Measurements from ENCODE around the gene SORCS3. TPM values are rescaled to one million over a fixed set of nuclear protein-coding genes. Genes with fewer than 3 reads are reported as not detected.

Gene SORCS3
- total RNA-seq, 2 experiments from 2014 or later = not detected

DNA sequence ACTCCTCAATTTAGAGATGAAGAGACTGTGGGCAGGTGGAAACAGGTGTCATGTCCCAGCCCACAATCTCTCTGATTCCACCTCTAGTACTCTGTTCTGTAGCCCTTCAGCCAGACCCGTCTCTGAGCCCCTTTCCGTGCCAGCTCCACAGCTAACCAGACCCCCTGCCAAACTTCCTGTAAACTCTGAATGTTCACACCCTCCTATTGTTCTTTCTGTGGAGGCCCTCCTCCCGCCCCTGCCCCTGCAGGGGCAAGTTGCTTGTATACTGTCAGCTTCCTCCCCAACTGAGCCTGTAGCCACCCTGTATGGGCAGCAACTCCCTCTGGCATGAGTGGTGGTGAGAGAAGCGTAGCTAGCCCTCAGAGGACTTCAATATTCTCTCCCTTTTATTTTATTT is 520.7 kb downstream of the SORCS3 start:
- Mint-ChIP-seq H3K4me3 (no peak overlapping the region), H3K36me3 (ENCODE audit: low read depth) (no peaks in the 10 kb centered on the region), H3K9me3 (ENCODE audit: insufficient read depth) (no peaks in the 10 kb centered on the region), H3K27ac (no peak overlapping the region), H3K27me3 (ENCODE audit: low read depth) (no peaks in the 10 kb centered on the region), H3K4me1 (ENCODE audit: low read depth) (no peaks in the 10 kb centered on the region)
- ChIA-PET POLR2A (no interaction called here), CTCF (no interaction called here)
- DNase-seq (no peak), ATAC-seq (no peak)

- Mint-ChIP-seq H3K9me3 (ENCODE audit: insufficient read depth) (no peaks in the 10 kb centered on the region), H3K27me3 (ENCODE audit: low read depth) (no peaks in the 10 kb centered on the region), H3K27ac (no peak overlapping the region), H3K36me3 (ENCODE audit: low read depth) (no peaks in the 10 kb centered on the region), H3K4me3 (no peak overlapping the region), H3K4me1 (ENCODE audit: low read depth) (no peaks in the 10 kb centered on the region)
- ChIA-PET POLR2A (no interaction called here), CTCF (no interaction called here)
- DNase-seq (no peak), ATAC-seq (no peak)
Measured at GRCh38 chr10:105170521-105170920, 529.4 kb downstream of the SORCS3 start.

DNA sequence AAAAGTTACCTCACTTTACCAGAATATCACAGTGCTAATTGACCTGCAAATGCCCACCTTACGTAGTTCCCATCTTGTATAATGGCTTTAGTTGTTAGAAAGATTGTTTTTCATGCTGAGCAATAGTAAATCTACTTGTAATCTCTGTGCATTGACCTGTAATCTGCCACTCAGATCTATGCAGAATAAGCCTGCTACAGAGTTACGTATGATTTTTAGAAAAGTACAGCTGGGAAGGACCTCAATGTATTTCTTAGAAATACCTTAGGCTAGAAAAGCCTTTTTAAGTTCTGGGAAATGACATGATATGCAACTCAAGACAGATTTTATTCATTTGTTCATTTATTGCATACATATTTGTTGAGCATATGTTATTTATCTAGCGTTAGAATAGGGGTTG is 530.9 kb downstream of the SORCS3 start:
- Mint-ChIP-seq H3K4me3 (no peak overlapping the region), H3K9me3 (ENCODE audit: insufficient read depth) (no peaks in the 10 kb centered on the region), H3K27me3 (ENCODE audit: low read depth) (no peaks in the 10 kb centered on the region), H3K36me3 (ENCODE audit: low read depth) (no peaks in the 10 kb centered on the region), H3K27ac (no peak overlapping the region), H3K4me1 (ENCODE audit: low read depth) (no peaks in the 10 kb centered on the region)
- ChIA-PET POLR2A (no interaction called here), CTCF (no interaction called here)
- ATAC-seq = no peak
- no peak for DNase-seq

- H3K4me3 Mint-ChIP-seq = no peak overlapping the region
- DNase-seq (no peak), ATAC-seq (no peak)
- POLR2A ChIA-PET = no interaction called here
- H3K4me1 Mint-ChIP-seq (ENCODE audit: low read depth) = no peaks in the 10 kb centered on the region
- no peaks in the 10 kb centered on the region for H3K36me3 Mint-ChIP-seq (ENCODE audit: low read depth)
- CTCF ChIA-PET = no interaction called here
- H3K9me3 Mint-ChIP-seq (ENCODE audit: insufficient read depth) = no peaks in the 10 kb centered on the region
- H3K27me3 Mint-ChIP-seq (ENCODE audit: low read depth) = no peaks in the 10 kb centered on the region
- no peak overlapping the region for H3K27ac Mint-ChIP-seq
Measured at GRCh38 chr10:105181626-105182025, 540.5 kb downstream of the SORCS3 start.

GRCh38 chr10:105183536-105183935 is 542.4 kb downstream of the SORCS3 start:
- POLR2A ChIA-PET = no interaction called here
- Mint-ChIP-seq H3K36me3 (ENCODE audit: low read depth) (no peaks in the 10 kb centered on the region), H3K27me3 (ENCODE audit: low read depth) (no peaks in the 10 kb centered on the region), H3K9me3 (ENCODE audit: insufficient read depth) (no peaks in the 10 kb centered on the region), H3K4me1 (ENCODE audit: low read depth) (no peaks in the 10 kb centered on the region), H3K27ac (no peak overlapping the region), H3K4me3 (no peak overlapping the region)
- ATAC-seq = no peak
- CTCF ChIA-PET = interaction anchor here (1.0 kb wide), 1 partner anchor 10 kb away, joined by 3 read pairs; no protein-coding TSS in a partner anchor
- no peak for DNase-seq

DNA sequence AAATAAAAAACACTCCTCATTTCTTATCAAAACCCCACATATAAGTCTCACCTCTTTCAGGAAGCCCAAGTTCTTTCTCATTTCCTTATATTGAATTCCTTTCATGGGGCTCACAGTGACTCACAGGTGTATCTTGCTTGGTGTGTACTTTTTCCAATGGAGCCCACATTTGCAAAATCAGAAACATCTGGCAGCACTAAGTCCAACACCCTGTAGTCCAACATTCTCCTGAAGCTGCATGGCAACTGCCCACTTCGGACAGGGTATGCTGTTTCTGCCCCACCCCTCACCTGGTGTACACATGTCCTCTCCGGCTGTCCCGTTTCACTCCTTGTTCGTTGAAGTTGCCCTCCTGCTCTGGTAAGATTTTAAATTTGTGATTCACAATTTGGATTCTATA is 544.1 kb downstream of the SORCS3 start:
- ChIA-PET CTCF (no interaction called here), POLR2A (no interaction called here)
- no peaks in the 10 kb centered on the region for H3K27me3 Mint-ChIP-seq (ENCODE audit: low read depth)
- H3K9me3 Mint-ChIP-seq (ENCODE audit: insufficient read depth) = no peaks in the 10 kb centered on the region
- ATAC-seq (no peak), DNase-seq (no peak)
- H3K4me3 Mint-ChIP-seq = no peak overlapping the region
- no peaks in the 10 kb centered on the region for H3K36me3 Mint-ChIP-seq (ENCODE audit: low read depth)
- no peak overlapping the region for H3K27ac Mint-ChIP-seq
- H3K4me1 Mint-ChIP-seq (ENCODE audit: low read depth) = no peaks in the 10 kb centered on the region

DNA sequence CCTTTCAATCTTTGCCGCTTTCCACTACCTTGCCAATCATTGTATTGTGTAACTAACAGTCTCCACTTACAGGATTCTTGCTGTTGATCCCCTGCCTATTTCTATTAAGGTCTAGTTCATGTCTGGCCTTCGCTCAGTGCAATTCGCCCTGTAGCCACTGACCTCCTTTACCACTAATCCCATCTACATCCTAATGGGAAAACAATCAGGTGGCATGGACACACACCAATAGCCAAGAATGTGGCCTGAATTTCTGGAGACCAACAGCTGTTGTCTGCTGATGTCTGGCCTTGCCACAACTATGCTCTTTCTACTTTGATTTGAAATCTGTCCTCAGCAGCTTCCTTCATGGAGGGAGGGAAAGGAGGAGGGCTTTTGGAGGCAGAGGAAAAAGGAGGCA is 546.2 kb downstream of the SORCS3 start:
- ChIA-PET POLR2A (no interaction called here), CTCF (no interaction called here)
- Mint-ChIP-seq H3K27ac (no peak overlapping the region), H3K9me3 (ENCODE audit: insufficient read depth) (no peaks in the 10 kb centered on the region), H3K4me1 (ENCODE audit: low read depth) (no peaks in the 10 kb centered on the region), H3K4me3 (no peak overlapping the region), H3K36me3 (ENCODE audit: low read depth) (no peaks in the 10 kb centered on the region), H3K27me3 (ENCODE audit: low read depth) (no peaks in the 10 kb centered on the region)
- DNase-seq (no peak), ATAC-seq (no peak)

DNA sequence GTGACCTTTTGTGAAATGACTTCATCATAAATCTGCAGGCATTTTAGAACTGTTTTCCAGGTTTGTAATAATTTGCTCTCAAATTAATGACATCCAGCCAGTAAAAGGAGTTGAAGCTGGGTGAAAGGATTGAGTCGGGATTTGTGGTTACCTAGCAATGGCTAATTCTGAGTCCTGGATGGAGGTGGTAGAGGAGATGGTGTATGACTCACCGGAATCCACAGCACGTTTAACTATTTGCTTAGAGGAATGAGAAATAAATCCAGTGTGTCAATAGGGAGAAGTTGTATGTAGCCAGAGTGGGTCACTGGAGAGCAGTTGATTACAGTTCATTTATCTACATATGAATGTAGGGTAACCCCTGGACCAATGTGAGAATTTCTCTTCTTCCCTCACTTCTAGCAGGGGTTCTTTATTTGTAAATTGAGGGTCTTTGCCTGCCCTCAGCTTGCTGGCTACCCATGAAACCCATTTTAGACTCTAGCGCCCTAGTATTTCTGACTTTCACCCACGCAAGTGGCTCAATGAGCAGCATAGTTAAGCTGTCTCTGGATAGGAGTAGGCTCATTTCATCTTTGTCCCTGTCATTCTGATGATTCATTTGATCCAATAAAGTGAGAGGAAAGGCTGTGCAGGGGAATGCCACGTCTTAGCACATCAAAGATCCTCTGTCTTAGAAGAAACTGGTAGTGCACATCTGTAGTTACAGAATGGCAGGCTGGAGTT is 547.8 kb downstream of the SORCS3 start:
- H3K36me3 Mint-ChIP-seq (ENCODE audit: low read depth) = no peaks in the 10 kb centered on the region
- H3K27me3 Mint-ChIP-seq (ENCODE audit: low read depth) = no peaks in the 10 kb centered on the region
- ATAC-seq (no peak), DNase-seq (no peak)
- ChIA-PET CTCF (no interaction called here), POLR2A (no interaction called here)
- H3K4me3 Mint-ChIP-seq = no peak overlapping the region
- H3K4me1 Mint-ChIP-seq (ENCODE audit: low read depth) = no peaks in the 10 kb centered on the region
- H3K27ac Mint-ChIP-seq = no peak overlapping the region
- H3K9me3 Mint-ChIP-seq (ENCODE audit: insufficient read depth) = no peaks in the 10 kb centered on the region

DNA sequence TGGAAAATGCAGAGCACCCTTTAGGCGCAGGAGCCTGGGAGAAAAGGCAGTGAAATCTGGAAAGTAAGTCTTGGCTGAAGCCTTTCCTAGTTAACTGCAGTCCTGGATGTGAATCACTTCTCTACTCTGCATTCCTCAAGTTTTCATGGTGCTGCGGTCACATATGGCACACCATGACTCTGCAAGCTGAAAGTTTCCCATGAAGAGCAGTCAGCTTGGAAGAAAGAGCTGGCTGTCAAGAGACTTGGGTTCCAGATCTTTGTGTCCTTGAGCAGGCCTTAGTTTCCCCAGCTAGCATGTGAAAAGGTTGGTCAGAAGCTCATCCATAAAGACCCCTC is 548.3 kb downstream of the SORCS3 start:
- ChIA-PET CTCF (no interaction called here), POLR2A (no interaction called here)
- Mint-ChIP-seq H3K4me1 (ENCODE audit: low read depth) (no peaks in the 10 kb centered on the region), H3K4me3 (no peak overlapping the region), H3K27ac (no peak overlapping the region), H3K9me3 (ENCODE audit: insufficient read depth) (no peaks in the 10 kb centered on the region), H3K36me3 (ENCODE audit: low read depth) (no peaks in the 10 kb centered on the region), H3K27me3 (ENCODE audit: low read depth) (no peaks in the 10 kb centered on the region)
- ATAC-seq (no peak), DNase-seq (no peak)

DNA sequence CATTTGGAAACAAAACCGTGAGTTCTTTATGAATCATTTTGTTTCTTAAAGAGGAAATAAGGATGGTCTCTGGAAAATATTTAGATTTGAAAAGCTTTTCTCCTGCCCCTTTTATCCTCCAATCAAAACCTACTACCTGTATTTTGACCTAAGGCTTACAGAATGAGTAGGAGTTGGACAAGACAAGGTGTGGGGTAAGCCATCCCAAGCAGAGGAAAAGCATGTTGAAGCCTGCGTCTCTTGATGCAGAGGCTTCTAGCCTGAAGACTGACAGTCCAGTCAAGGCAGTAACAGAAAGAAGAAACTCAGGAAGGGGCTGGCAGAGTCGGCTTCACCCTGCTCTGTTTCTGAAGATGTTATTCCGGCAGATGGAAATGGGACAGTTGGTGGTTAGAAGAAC is 551.1 kb downstream of the SORCS3 start:
- no peaks in the 10 kb centered on the region for H3K4me1 Mint-ChIP-seq (ENCODE audit: low read depth)
- ChIA-PET POLR2A (no interaction called here), CTCF (no interaction called here)
- ATAC-seq (no peak), DNase-seq (no peak)
- no peak overlapping the region for H3K27ac Mint-ChIP-seq
- no peaks in the 10 kb centered on the region for H3K9me3 Mint-ChIP-seq (ENCODE audit: insufficient read depth)
- H3K4me3 Mint-ChIP-seq = no peak overlapping the region
- no peaks in the 10 kb centered on the region for H3K36me3 Mint-ChIP-seq (ENCODE audit: low read depth)
- no peaks in the 10 kb centered on the region for H3K27me3 Mint-ChIP-seq (ENCODE audit: low read depth)

DNA sequence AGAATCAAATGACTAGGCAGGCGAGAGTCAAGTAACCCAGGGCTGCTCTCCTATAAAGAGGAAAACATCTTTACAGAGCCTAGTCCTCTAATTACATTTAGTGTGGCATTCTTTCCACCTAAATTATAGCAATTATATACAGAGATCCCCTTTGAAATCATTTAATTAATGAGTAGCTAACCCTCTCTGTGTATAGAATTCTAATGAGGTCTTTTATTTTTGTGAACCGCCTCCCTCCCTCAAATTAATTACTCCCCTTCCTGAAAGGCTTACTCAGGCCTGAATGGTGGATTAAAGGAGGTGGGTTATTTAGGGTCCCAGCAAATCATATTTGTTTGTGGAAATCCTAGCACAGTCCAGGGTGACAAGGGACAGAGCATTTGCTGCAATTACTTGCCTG is 551.8 kb downstream of the SORCS3 start:
- DNase-seq (no peak), ATAC-seq (no peak)
- ChIA-PET CTCF (no interaction called here), POLR2A (no interaction called here)
- no peak overlapping the region for H3K4me3 Mint-ChIP-seq
- H3K27ac Mint-ChIP-seq = no peak overlapping the region
- no peaks in the 10 kb centered on the region for H3K36me3 Mint-ChIP-seq (ENCODE audit: low read depth)
- H3K4me1 Mint-ChIP-seq (ENCODE audit: low read depth) = no peaks in the 10 kb centered on the region
- no peaks in the 10 kb centered on the region for H3K27me3 Mint-ChIP-seq (ENCODE audit: low read depth)
- H3K9me3 Mint-ChIP-seq (ENCODE audit: insufficient read depth) = no peaks in the 10 kb centered on the region

GRCh38 chr10:105195831-105196230 is 554.7 kb downstream of the SORCS3 start:
- Mint-ChIP-seq H3K4me3 (no peak overlapping the region), H3K27ac (no peak overlapping the region)

DNA sequence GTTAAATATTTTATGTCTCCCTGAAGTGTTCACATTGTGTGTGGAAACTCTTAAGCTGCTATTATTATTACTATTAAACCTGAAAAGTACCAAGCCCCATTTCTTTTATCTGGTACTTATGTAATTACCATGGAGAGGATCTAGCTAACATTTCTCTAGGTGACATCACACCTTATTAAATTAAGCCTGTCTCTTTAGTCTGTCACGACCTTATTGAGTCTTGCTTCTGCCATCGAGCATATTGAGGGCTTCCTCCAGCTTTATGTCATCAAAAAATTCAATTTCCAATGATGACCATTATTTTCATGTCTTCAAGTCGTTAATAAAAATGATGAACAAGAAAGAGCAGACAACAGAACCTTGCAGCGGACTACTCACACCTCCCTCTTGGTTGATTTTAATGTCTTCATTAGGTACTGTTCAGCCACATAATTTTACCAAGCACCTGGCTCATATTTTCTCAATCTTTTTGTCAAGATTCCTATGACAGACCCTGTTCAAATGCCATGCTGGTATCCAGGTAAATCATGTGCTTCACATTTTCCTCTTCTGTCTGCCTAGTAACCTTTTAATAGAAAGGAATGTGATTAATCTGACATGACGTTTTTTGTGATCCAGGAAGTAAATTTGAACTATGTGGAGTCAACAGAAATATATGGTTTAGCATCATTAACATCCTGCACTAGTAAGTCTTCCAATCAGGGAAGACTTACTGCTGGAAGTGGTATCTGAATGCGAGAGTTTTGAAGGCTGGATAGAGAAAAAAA is 556.7 kb downstream of the SORCS3 start:
- DNase-seq (no peak), ATAC-seq (no peak)
- Mint-ChIP-seq H3K4me1 (ENCODE audit: low read depth) (no peaks in the 10 kb centered on the region), H3K36me3 (ENCODE audit: low read depth) (no peaks in the 10 kb centered on the region), H3K27ac (no peak overlapping the region), H3K27me3 (ENCODE audit: low read depth) (no peaks in the 10 kb centered on the region), H3K4me3 (no peak overlapping the region), H3K9me3 (ENCODE audit: insufficient read depth) (no peaks in the 10 kb centered on the region)
- ChIA-PET POLR2A (no interaction called here), CTCF (no interaction called here)

More at GRCh38 chr10:105195831-105196230, 554.7 kb downstream of the SORCS3 start:
- no peak for DNase-seq
- Mint-ChIP-seq H3K9me3 (ENCODE audit: insufficient read depth) (no peaks in the 10 kb centered on the region), H3K36me3 (ENCODE audit: low read depth) (no peaks in the 10 kb centered on the region), H3K27me3 (ENCODE audit: low read depth) (no peaks in the 10 kb centered on the region), H3K4me1 (ENCODE audit: low read depth) (no peaks in the 10 kb centered on the region)
- ChIA-PET CTCF (no interaction called here), POLR2A (no interaction called here)
- ATAC-seq = no peak

Data from activated CD8-positive, alpha-beta T cell treated with anti-CD3 and anti-CD28 coated beads, Interleukin-2, amount 10 ng/mL, durations not matched to agents 7 days and 5 days (primary cell).